ENCODE measurements around the gene COPE. TPM values are rescaled to one million over a fixed set of nuclear protein-coding genes. Genes with fewer than 3 reads are reported as not detected.
"Not testable (repeated sequence)": the region's sequence is repeated elsewhere in the genome, so short reads cannot be mapped to it uniquely, and the experiment has no call there.

COPE gene
- total RNA-seq, 4 donors from 2014 or later = 205 to 257 (median 224) TPM

- no peaks in the 10 kb centered on the region for H3K9me3 ChIP-seq
- DNase-seq = no peak
- TF ChIP-seq POLR2A (IDR thresholded peaks at IDR 0.05) = no peak
- TF ChIP-seq, protein P1, sequence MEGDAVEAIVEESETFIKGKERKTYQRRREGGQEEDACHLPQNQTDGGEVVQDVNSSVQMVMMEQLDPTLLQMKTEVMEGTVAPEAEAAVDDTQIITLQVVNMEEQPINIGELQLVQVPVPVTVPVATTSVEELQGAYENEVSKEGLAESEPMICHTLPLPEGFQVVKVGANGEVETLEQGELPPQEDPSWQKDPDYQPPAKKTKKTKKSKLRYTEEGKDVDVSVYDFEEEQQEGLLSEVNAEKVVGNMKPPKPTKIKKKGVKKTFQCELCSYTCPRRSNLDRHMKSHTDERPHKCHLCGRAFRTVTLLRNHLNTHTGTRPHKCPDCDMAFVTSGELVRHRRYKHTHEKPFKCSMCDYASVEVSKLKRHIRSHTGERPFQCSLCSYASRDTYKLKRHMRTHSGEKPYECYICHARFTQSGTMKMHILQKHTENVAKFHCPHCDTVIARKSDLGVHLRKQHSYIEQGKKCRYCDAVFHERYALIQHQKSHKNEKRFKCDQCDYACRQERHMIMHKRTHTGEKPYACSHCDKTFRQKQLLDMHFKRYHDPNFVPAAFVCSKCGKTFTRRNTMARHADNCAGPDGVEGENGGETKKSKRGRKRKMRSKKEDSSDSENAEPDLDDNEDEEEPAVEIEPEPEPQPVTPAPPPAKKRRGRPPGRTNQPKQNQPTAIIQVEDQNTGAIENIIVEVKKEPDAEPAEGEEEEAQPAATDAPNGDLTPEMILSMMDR (IDR thresholded peaks at IDR 0.05) = no peak
- peaks cover 0 to 14% (median 10%) of the 10 kb centered on the region in 4 donors for H3K4me1 ChIP-seq
- no peaks in the 10 kb centered on the region for H3K27me3 ChIP-seq
- H3K36me3 ChIP-seq = peaks cover 0 to 75% (median 0%) of the 10 kb centered on the region in 3 donors
- no peak overlapping the region for H3K4me3 ChIP-seq
- no peak overlapping the region for H3K27ac ChIP-seq
Observed at GRCh38 chr19:18924684-18925213, 5.6 kb upstream of the COPE start.

GRCh38 chr19:18922228-18922985, 3.2 kb upstream of the COPE start:
- TF ChIP-seq, protein P1 (IDR thresholded peaks at IDR 0.05) = no peak
- no peak for TF ChIP-seq POLR2A (IDR thresholded peaks at IDR 0.05)
- DNase-seq = peak in 1 of 3 donors; percentile 31
- Histone ChIP-seq H3K27ac (no peak overlapping the region), H3K9me3 (no peaks in the 10 kb centered on the region), H3K36me3 (peaks cover 0 to 59% (median 0%) of the 10 kb centered on the region in 3 donors), H3K4me1 (peaks cover 0 to 26% (median 16%) of the 10 kb centered on the region in 4 donors), H3K4me3 (no peak overlapping the region), H3K27me3 (no peaks in the 10 kb centered on the region)

DNA sequence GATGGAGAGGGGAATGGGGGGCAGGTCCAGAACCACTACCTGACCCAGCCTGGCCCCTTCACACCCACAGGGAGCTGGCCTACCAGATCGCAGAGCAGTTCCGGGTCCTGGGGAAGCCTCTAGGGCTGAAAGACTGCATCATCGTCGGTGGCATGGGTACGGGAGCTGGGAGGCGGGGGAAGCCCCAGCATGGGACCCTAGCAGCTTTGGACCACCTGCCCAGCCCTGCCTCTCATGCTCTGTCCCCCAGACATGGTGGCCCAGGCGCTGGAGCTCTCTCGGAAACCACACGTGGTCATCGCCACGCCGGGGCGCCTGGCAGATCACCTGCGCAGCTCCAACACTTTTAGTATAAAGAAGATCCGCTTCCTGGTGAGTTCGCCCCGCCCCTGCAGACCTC, 2.4 kb upstream of the COPE start:
- Histone ChIP-seq H3K36me3 (peaks cover 0 to 52% (median 0%) of the 10 kb centered on the region in 3 donors), H3K27me3 (no peaks in the 10 kb centered on the region), H3K4me3 (no peak overlapping the region), H3K4me1 (peaks cover 0 to 28% (median 16%) of the 10 kb centered on the region in 4 donors), H3K27ac (no peak overlapping the region), H3K9me3 (no peaks in the 10 kb centered on the region)
- DNase-seq = peak in 1 of 3 donors; percentile 25
- TF ChIP-seq, protein P1 (IDR thresholded peaks at IDR 0.05) = no peak
- no peak for TF ChIP-seq POLR2A (IDR thresholded peaks at IDR 0.05)

- no peak for TF ChIP-seq POLR2A (IDR thresholded peaks at IDR 0.05)
- Histone ChIP-seq H3K9me3 (no peaks in the 10 kb centered on the region), H3K27ac (no peak overlapping the region), H3K4me1 (peaks cover 0 to 34% (median 16%) of the 10 kb centered on the region in 4 donors), H3K27me3 (no peaks in the 10 kb centered on the region), H3K4me3 (peak overlapping the region; percentile 74 to 97 (median 88)), H3K36me3 (peaks cover 0 to 41% (median 0%) of the 10 kb centered on the region in 3 donors)
- DNase-seq = no peak
Observed at GRCh38 chr19:18920400-18920799, 1.2 kb upstream of the COPE start.

GRCh38 chr19:18919900-18920214, 670 bp upstream of the COPE start:
- no peaks in the 10 kb centered on the region for H3K27me3 ChIP-seq
- H3K36me3 ChIP-seq = peaks cover 0 to 41% (median 0%) of the 10 kb centered on the region in 3 donors
- H3K27ac ChIP-seq = peak overlapping the region; percentile 60 to 94 (median 66)
- H3K4me1 ChIP-seq = peaks cover 0 to 34% (median 16%) of the 10 kb centered on the region in 4 donors
- DNase-seq = no peak
- TF ChIP-seq, protein P1 (IDR thresholded peaks at IDR 0.05) = no peak
- TF ChIP-seq POLR2A (IDR thresholded peaks at IDR 0.05) = no peak
- no peaks in the 10 kb centered on the region for H3K9me3 ChIP-seq
- H3K4me3 ChIP-seq = peak overlapping the region; percentile 74 to 97 (median 88)

DNA sequence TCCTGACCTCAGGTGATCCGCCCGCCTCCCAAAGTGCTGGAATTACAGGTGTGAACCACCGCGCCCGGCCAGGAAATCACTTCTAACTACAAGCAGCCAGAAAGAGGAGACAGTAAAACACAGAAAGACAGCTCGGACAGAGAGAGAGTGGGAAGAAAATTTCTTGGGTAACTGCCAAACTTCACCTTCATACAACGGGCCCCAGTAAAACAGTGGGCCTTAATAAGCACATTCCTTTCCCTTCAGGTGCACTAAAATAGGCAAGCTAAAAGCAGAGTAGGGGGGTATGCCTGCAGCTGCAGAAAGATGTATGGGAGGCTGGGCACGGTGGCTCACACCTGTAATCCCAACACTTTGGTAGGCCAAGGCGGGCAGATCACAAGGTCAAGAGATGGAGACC, 1.6 kb downstream of the COPE start:
- Histone ChIP-seq H3K36me3 (peaks cover 0 to 39% (median 0%) of the 10 kb centered on the region in 3 donors), H3K4me1 (peaks cover 0 to 34% (median 16%) of the 10 kb centered on the region in 4 donors)
- not testable (repeated sequence) for DNase-seq, H3K9me3 ChIP-seq, H3K27me3 ChIP-seq, H3K27ac ChIP-seq, H3K4me3 ChIP-seq
